ENCODE measurements around the gene TADA3. TPM values are rescaled to one million over a fixed set of nuclear protein-coding genes. Genes with fewer than 3 reads are reported as not detected.

The TADA3 gene
- total RNA-seq, 1 experiment from 2014 or later = 49.0 TPM

- peaks cover 82% of the 10 kb centered on the region for H3K36me3 Mint-ChIP-seq
- TF ChIP-seq, protein P1, sequence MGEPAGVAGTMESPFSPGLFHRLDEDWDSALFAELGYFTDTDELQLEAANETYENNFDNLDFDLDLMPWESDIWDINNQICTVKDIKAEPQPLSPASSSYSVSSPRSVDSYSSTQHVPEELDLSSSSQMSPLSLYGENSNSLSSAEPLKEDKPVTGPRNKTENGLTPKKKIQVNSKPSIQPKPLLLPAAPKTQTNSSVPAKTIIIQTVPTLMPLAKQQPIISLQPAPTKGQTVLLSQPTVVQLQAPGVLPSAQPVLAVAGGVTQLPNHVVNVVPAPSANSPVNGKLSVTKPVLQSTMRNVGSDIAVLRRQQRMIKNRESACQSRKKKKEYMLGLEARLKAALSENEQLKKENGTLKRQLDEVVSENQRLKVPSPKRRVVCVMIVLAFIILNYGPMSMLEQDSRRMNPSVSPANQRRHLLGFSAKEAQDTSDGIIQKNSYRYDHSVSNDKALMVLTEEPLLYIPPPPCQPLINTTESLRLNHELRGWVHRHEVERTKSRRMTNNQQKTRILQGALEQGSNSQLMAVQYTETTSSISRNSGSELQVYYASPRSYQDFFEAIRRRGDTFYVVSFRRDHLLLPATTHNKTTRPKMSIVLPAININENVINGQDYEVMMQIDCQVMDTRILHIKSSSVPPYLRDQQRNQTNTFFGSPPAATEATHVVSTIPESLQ (CRISPR knock-in tag; IDR thresholded peaks at IDR 0.05) = no peak
- TF ChIP-seq JUN (CRISPR knock-in tag; IDR thresholded peaks at IDR 0.05) (no peak), ATF3 (CRISPR knock-in tag; conservative IDR thresholded peaks at IDR 0.05) (no peak), E2F5 (CRISPR knock-in tag; IDR thresholded peaks at IDR 0.05) (no peak), ZNF425 (CRISPR knock-in tag; conservative IDR thresholded peaks at IDR 0.05) (no peak), NFATC4 (CRISPR knock-in tag; IDR thresholded peaks at IDR 0.05) (no peak), RELA (CRISPR knock-in tag; IDR thresholded peaks at IDR 0.05; ENCODE audit: borderline replicate concordance) (no peak), NR3C1 (CRISPR knock-in tag; conservative IDR thresholded peaks at IDR 0.05; ENCODE audit: low read depth) (no peak), ELF4 (CRISPR knock-in tag; IDR thresholded peaks at IDR 0.05; ENCODE audit: low read depth) (no peak), FOXP4 (CRISPR knock-in tag; IDR thresholded peaks at IDR 0.05) (no peak), NR1H2 (CRISPR knock-in tag; IDR thresholded peaks at IDR 0.05) (no peak), SMAD4 (CRISPR knock-in tag; IDR thresholded peaks at IDR 0.05) (no peak), ZNF121 (CRISPR knock-in tag; IDR thresholded peaks at IDR 0.05) (no peak), HMGA2 (CRISPR knock-in tag; IDR thresholded peaks at IDR 0.05) (no peak), MYBL2 (CRISPR knock-in tag; IDR thresholded peaks at IDR 0.05) (no peak), ZMAT4 (CRISPR knock-in tag; IDR thresholded peaks at IDR 0.05) (no peak)
- TF ChIP-seq, protein P2, sequence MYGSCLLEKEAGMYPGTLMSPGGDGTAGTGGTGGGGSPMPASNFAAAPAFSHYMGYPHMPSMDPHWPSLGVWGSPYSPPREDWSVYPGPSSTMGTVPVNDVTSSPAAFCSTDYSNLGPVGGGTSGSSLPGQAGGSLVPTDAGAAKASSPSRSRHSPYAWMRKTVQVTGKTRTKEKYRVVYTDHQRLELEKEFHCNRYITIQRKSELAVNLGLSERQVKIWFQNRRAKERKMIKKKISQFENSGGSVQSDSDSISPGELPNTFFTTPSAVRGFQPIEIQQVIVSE (CRISPR knock-in tag; IDR thresholded peaks at IDR 0.05; ENCODE audit: borderline replicate concordance) = no peak
- TF ChIP-seq, protein P3, sequence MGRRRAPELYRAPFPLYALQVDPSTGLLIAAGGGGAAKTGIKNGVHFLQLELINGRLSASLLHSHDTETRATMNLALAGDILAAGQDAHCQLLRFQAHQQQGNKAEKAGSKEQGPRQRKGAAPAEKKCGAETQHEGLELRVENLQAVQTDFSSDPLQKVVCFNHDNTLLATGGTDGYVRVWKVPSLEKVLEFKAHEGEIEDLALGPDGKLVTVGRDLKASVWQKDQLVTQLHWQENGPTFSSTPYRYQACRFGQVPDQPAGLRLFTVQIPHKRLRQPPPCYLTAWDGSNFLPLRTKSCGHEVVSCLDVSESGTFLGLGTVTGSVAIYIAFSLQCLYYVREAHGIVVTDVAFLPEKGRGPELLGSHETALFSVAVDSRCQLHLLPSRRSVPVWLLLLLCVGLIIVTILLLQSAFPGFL (CRISPR knock-in tag; IDR thresholded peaks at IDR 0.05; ENCODE audit: borderline replicate concordance) = no peak
- no peaks in the 10 kb centered on the region for H3K9me3 Mint-ChIP-seq
- H3K4me3 Mint-ChIP-seq = no peak overlapping the region
- no peaks in the 10 kb centered on the region for H3K4me1 Mint-ChIP-seq
- ChIA-PET POLR2A (interaction anchor here (0.6 kb wide), 1 partner anchor 297 kb away, joined by 5 read pairs; no protein-coding TSS in a partner anchor), CTCF (interaction anchor here (1.0 to 1.7 kb wide), 2 partner anchors 16 to 242 kb away, joined by 5 read pairs; no protein-coding TSS in a partner anchor)
- no peaks in the 10 kb centered on the region for H3K27me3 Mint-ChIP-seq (ENCODE audit: low read depth)
- H3K27ac Mint-ChIP-seq = no peak overlapping the region
- ATAC-seq (no peak), DNase-seq (ENCODE audit: low spot score) (no peak)
Measured at GRCh38 chr3:9742560-9742959, 49.7 kb downstream of the TADA3 start.
